NT2/D1 (cell line): ENCODE measurements around the gene ZBTB20.

Experiments
- YY1 ChIP-seq: IDR thresholded peaks from 2 replicates; pipeline ENCODE4 v1.6.1; 2011; ENCODE audit not compliant: insufficient read length, insufficient read depth
- ZNF274 ChIP-seq: IDR thresholded peaks from 2 replicates; pipeline ENCODE4 v1.6.1; 2011; ENCODE audit warnings: mild to moderate bottlenecking, low read depth, low read length

GRCh38 chr3:114487502-114487901 lies 659.6 kb downstream of the ZBTB20 start:
- TF ChIP-seq YY1 (no peak), ZNF274 (no peak)
